Activated CD8-positive, alpha-beta T cell treated with anti-CD3 and anti-CD28 coated beads for 36 hours (primary cell): ENCODE data around the gene TSPAN1. TPM values are rescaled to one million over a fixed set of nuclear protein-coding genes. Genes with fewer than 3 reads are reported as not detected.

Source experiments
- ATAC-seq: fragments of 200-7000 bp; cut with Tn5 transposase; one replicate; pipeline ENCODE4 v1.10.0; 2021; ENCODE audit warnings: mild to moderate bottlenecking, moderate library complexity
- CTCF ChIA-PET: fragments of 350-600 bp; sonication (Branson Sonifier 250); formaldehyde crosslinking; loops from one replicate; lab custom pipeline; 2021; ENCODE audit warnings: antibody characterized with exemption; lab: Charles Lee
- POLR2A ChIA-PET: fragments of 350-600 bp; sonication (Branson Sonifier 250); formaldehyde crosslinking; loops from one replicate; lab custom pipeline; 2021; ENCODE audit warnings: antibody characterized with exemption; lab: Charles Lee
- DNase-seq: peaks from one replicate; pipeline ENCODE4 v3.0.0-alpha.2; 2020
- H3K27ac Mint-ChIP-seq: one replicate; pipeline ENCODE4 v1.8.0; 2021; ENCODE audit warnings: mild to moderate bottlenecking, mixed read lengths
- H3K27me3 Mint-ChIP-seq: one replicate; pipeline ENCODE4 v1.8.0; 2021; ENCODE audit warnings: mixed read lengths
- H3K36me3 Mint-ChIP-seq: one replicate; pipeline ENCODE4 v1.8.0; 2021; ENCODE audit warnings: low read depth, mixed read lengths
- H3K4me1 Mint-ChIP-seq: one replicate; pipeline ENCODE4 v1.8.0; 2021; ENCODE audit warnings: low read depth, mixed read lengths
- H3K4me3 Mint-ChIP-seq: one replicate; pipeline ENCODE4 v1.8.0; 2021; ENCODE audit warnings: mild to moderate bottlenecking, moderate library complexity, mixed read lengths
- H3K9me3 Mint-ChIP-seq: one replicate; pipeline ENCODE4 v1.8.0; 2021; ENCODE audit warnings: mixed read lengths
- CTCF ChIP-seq: fragments of 200-600 bp; IDR thresholded peaks from one replicate; pipeline ENCODE4 v1.8.0; 2022; ENCODE audit warnings: antibody characterized with exemption, mild to moderate bottlenecking
- intact Hi-C: fragments of 100-400 bp; cut with micrococcal nuclease; formaldehyde crosslinking; loops from one replicate; pipeline ENCODE4 v1.10.0; 2022
- total RNA-seq, 2 experiments: library from RNA; stranded (reverse); gene quantifications; one replicate each; pipeline ENCODE4 v1.2.3, GENCODE V29; 2021

TSPAN1 gene
- not detected for total RNA-seq

- intact Hi-C loops, result no loop called here
- Mint-ChIP-seq H3K27me3 (no peaks in the 10 kb centered on the region), H3K4me1 (no peaks in the 10 kb centered on the region), H3K27ac (no peak within 1 kb of the TSS), H3K9me3 (no peaks in the 10 kb centered on the region), H3K36me3 (no peaks in the 10 kb centered on the region), H3K4me3 (no peak within 1 kb of the TSS)
- no peak for TF ChIP-seq CTCF
- POLR2A ChIA-PET, result no interaction called here
- no peak for DNase-seq
- CTCF ChIA-PET, result interaction anchor here (0.9 to 1.0 kb wide), 2 partner anchors 136 to 137 kb away, joined by 3 to 4 read pairs; no protein-coding TSS in a partner anchor
- no peak for ATAC-seq
Observed at GRCh38 chr1:46174448-46175231, at the start of gene TSPAN1. Gene TSPAN1 (plus strand): TSS chr1:46175087. CDS start chr1:46181108, 6,021 bp downstream.

- no peak for ATAC-seq
- Mint-ChIP-seq H3K4me1 (peaks cover 18% of the 10 kb centered on the region), H3K9me3 (no peaks in the 10 kb centered on the region), H3K27me3 (peaks cover 37% of the 10 kb centered on the region), H3K27ac (no peak overlapping the region), H3K36me3 (peaks cover 2% of the 10 kb centered on the region), H3K4me3 (no peak overlapping the region)
- no peak for DNase-seq
- CTCF ChIA-PET, result no interaction called here
- POLR2A ChIA-PET, result no interaction called here
- intact Hi-C loops, result no loop called here
- no peak for TF ChIP-seq CTCF
Observed at GRCh38 chr1:46128344-46128743, 46.5 kb upstream of the TSPAN1 start.

- ChIA-PET CTCF (interaction anchor here (1.4 kb wide), 1 partner anchor 94 kb away, joined by 4 read pairs; no protein-coding TSS in a partner anchor), POLR2A (interaction anchor here (0.6 kb wide), 1 partner anchor 11 kb away, joined by 3 read pairs; no protein-coding TSS in a partner anchor)
- intact Hi-C loops, result no loop called here
- Mint-ChIP-seq H3K4me1 (peaks cover 27% of the 10 kb centered on the region), H3K27me3 (peaks cover 42% of the 10 kb centered on the region), H3K4me3 (no peak overlapping the region), H3K36me3 (peaks cover 2% of the 10 kb centered on the region), H3K27ac (no peak overlapping the region), H3K9me3 (no peaks in the 10 kb centered on the region)
- TF ChIP-seq CTCF, result no peak
- DNase-seq (no peak), ATAC-seq (no peak)
Observed at GRCh38 chr1:46130121-46130520, 44.8 kb upstream of the TSPAN1 start.

- no peak for TF ChIP-seq CTCF
- Mint-ChIP-seq H3K27me3 (peaks cover 44% of the 10 kb centered on the region), H3K4me3 (no peak overlapping the region), H3K27ac (no peak overlapping the region), H3K36me3 (peaks cover 2% of the 10 kb centered on the region), H3K4me1 (peaks cover 27% of the 10 kb centered on the region), H3K9me3 (no peaks in the 10 kb centered on the region)
- no peak for ATAC-seq
- intact Hi-C loops, result no loop called here
- CTCF ChIA-PET, result no interaction called here
- POLR2A ChIA-PET, result interaction anchor here (0.6 to 1.0 kb wide), 2 partner anchors 10 to 25 kb away, joined by 3 to 4 read pairs; no protein-coding TSS in a partner anchor
- no peak for DNase-seq
Observed at GRCh38 chr1:46130606-46131005, 44.3 kb upstream of the TSPAN1 start.

- ATAC-seq (no peak), DNase-seq (no peak)
- no peak for TF ChIP-seq CTCF
- Mint-ChIP-seq H3K9me3 (no peaks in the 10 kb centered on the region), H3K4me3 (peak overlapping the region; percentile 83), H3K27me3 (peaks cover 44% of the 10 kb centered on the region), H3K4me1 (peaks cover 27% of the 10 kb centered on the region), H3K36me3 (peaks cover 2% of the 10 kb centered on the region), H3K27ac (no peak overlapping the region)
- POLR2A ChIA-PET, result interaction anchor here (1.0 kb wide), 1 partner anchor 26 kb away, joined by 4 read pairs; no protein-coding TSS in a partner anchor
- CTCF ChIA-PET, result interaction anchor here (1.4 kb wide), 1 partner anchor 93 kb away, joined by 5 read pairs; no protein-coding TSS in a partner anchor
- intact Hi-C loops, result no loop called here
Observed at GRCh38 chr1:46131093-46131492, 43.8 kb upstream of the TSPAN1 start.
